AG09319 (cell line): ENCODE data around the gene CLCN7.
"Not testable (repeated sequence)": the region's sequence is repeated elsewhere in the genome, so short reads cannot be mapped to it uniquely, and the experiment has no call there.

ENCODE experiments used
- DNase-seq: peaks from one replicate; pipeline ENCODE4 v3.0.0-alpha.2; 2010; ENCODE audit warnings: low read depth; ENCODE audit errors: extremely low read depth
- TF ChIP-seq, protein P1 (sequence below): IDR thresholded peaks from 2 replicates; pipeline ENCODE4 v1.5.1; 2011; ENCODE audit warnings: low read depth, mild to moderate bottlenecking, inconsistent platforms, low read length, moderate library complexity

The CLCN7 gene

DNA sequence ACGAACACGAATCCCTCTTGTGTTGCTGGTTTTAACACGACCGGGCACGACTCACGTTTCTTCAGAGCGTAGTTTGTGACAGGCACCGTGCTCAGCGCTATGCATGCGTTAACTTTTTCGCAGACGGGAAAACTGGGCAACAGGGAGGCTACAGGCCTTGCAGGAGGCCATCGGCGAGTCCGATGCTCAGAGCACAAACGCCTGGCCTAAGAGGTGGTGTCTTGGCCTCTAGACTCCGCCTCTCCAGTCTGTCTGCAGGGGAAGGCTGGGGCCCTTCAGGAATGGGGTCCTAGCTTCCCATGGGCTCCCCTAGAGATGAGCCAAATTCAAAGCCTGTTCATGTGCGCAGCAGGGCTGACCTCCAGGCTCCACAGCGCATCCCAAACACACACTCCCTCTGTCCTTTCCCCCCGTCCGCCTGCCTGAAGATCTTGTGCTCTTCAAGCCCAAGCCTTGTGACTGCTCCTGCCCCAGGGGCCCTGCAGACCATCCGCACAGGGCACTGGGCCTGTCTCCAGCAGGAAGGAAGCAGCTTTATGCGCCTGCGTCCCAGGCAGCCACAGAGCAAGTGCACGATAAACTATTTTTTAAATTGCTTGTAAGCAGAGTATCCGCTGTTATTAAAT is 3.1 kb downstream of the CLCN7 start:
- DNase-seq, result no peak
- TF ChIP-seq, protein P1, sequence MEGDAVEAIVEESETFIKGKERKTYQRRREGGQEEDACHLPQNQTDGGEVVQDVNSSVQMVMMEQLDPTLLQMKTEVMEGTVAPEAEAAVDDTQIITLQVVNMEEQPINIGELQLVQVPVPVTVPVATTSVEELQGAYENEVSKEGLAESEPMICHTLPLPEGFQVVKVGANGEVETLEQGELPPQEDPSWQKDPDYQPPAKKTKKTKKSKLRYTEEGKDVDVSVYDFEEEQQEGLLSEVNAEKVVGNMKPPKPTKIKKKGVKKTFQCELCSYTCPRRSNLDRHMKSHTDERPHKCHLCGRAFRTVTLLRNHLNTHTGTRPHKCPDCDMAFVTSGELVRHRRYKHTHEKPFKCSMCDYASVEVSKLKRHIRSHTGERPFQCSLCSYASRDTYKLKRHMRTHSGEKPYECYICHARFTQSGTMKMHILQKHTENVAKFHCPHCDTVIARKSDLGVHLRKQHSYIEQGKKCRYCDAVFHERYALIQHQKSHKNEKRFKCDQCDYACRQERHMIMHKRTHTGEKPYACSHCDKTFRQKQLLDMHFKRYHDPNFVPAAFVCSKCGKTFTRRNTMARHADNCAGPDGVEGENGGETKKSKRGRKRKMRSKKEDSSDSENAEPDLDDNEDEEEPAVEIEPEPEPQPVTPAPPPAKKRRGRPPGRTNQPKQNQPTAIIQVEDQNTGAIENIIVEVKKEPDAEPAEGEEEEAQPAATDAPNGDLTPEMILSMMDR, result no peak

- no peak for DNase-seq
- TF ChIP-seq, protein P1, result no peak
These were observed 4.2 kb downstream of the CLCN7 start for GRCh38 chr16:1470481-1471251.

DNA sequence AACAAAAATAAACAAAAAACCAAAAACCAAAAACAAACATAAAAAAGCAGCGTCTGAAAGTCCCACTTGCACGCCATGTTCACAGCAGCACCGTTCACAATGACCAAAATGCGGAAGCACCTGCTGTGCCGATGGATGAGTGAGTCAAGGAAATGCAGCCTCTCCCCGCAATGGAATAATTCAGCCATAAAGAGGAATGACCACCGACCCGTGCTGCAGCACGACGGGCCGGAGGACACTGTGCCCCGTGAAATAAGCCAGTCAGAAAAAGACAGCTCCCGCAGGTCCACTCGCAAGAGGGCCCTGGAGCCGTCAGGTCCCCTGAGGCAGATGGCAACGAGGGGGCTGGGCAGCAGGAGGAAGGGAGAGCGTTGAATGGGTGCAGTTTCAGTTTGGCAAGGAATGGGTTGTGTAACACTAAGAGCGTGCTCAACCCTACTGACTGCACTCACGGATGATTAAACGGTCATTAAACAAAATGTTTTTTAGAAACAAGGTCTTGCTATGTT is 5.1 kb downstream of the CLCN7 start:
- TF ChIP-seq, protein P1, result no peak

GRCh38 chr16:1469141-1469540 is 5.7 kb downstream of the CLCN7 start:
- not testable (repeated sequence) for DNase-seq

More for the DNA sequence above, 5.1 kb downstream of the CLCN7 start:
- DNase-seq, result no peak

GRCh38 chr16:1468426-1468810 is 6.4 kb downstream of the CLCN7 start:
- TF ChIP-seq, protein P1, result no peak
- no peak for DNase-seq

DNA sequence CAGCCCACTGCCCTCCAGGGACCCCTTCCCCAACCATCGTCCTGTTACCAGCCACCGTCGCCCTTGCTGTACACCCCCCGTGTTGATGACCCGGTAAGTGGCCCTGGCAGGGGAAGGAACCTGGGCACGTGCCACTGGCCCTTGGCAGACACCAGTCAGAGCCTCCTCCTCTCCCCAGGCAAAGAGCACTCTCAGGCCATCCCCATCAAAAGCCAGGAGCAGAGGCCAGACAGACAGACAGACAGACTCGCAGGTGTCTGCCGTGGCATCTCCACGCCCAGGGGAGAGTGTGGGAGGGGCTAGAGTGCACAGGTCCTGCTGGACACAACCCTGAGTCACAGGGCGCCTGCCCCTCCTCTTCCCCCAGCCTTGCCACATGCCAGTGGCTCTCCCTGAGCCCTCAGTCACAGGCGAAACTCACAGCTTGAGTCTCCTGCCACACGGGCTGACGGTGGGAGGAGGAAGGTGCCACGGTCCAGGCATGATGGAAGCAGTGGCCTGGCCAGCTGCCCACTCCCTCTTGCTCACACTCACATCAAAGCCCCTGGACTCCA is 7.8 kb downstream of the CLCN7 start:
- no peak for DNase-seq

DNA sequence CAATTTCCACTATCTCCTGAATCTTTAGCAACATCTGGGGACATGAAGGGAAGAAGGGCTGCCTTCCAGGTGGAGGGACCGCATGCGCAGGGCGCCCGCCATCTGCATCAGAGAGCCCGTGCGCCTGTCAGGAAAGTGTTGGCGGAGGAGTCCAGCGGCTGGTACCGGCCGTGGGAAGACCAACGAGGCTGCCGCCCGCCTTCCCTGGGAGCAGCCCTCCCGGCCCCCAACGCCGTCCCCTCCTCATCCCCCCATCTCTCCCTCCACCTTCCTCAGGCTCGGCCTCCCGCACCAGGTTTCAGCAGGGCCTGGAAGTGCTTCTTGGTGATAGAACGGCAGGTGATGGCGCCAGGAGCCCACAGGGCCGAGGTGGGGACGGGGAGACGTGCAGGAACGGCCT is 8.8 kb downstream of the CLCN7 start:
- TF ChIP-seq, protein P1, result no peak
- no peak for DNase-seq

More for the DNA sequence above, 7.8 kb downstream of the CLCN7 start:
- TF ChIP-seq, protein P1, result no peak
